ENCODE results near the gene RBM33.
"Not testable (repeated sequence)": the region's sequence is repeated elsewhere in the genome, so short reads cannot be mapped to it uniquely, and the experiment has no call there.

Gene RBM33

DNA sequence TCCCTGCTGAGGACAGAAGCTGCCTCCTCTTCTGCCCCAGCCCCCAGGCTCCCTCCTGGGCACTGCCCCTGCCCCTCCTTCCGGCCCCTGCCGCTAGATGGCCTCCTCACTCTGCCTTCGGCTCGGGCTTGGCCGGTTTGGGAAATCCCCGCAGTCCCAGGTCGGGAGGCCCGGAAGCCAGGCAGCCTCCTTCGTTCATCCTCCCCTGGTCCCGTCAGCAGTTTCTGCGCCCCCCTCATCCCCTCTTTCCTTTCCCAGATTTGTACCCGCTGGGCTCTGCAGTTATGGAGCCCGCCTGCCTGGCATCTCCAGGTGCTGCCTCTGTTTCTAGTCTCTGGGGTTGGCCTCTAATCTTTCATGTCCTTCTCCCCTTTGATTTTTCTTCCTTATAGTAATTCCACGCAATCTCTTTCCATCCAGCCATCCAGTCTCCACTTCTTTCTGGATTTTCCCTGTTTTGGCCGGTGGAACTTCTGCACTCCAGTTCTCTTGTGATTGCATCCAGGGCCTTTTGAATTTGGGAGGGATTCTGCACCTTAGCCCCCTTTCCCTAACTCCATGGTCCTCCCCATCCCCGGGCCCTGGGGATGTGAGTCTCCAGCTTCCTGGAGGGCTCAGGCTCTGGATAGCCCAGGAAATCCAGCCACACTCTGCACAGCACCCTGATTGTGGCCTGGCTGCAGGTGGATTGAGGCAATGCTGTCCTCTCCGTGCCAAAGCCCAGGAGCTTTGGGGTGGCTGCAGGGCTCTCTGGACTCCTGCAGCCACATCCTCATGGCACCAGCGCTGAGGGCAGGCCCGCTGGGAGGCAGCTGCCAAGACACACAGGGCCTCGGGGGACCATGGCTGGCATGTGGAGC is 171.1 kb downstream of the RBM33 start:
- H3K36me3 Mint-ChIP-seq: no peaks in the 10 kb centered on the region
- H3K9me3 Mint-ChIP-seq: no peaks in the 10 kb centered on the region
- peaks cover 13% of the 10 kb centered on the region for H3K4me1 Mint-ChIP-seq
- peak overlapping the region; percentile 59 for H3K4me3 Mint-ChIP-seq
- ATAC-seq (ENCODE audit: low read depth) (peak; percentile 79), DNase-seq (ENCODE audit: low spot score in 2 of 2) (peak; percentile 31 to 51)
- H3K27me3 Mint-ChIP-seq: peaks cover 33% of the 10 kb centered on the region
- peak overlapping the region; percentile 48 for H3K27ac Mint-ChIP-seq

DNA sequence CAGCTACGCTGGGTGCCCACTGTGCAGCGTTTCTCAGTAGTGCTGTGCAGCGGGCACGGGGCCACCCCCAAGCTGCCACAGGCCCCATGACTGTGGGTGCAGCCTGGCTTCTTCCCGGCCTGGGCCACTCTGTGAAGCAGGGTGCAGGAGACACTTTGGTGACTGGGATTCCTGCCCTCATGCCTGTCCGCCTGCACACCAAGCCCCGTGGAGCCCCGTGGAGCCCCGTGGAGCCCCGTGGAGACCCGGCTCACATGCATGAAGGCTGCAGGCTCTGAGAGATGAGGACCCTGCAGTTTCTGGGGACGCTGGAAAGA is 171.7 kb downstream of the RBM33 start:
- H3K27ac Mint-ChIP-seq: no peak overlapping the region
- no peak overlapping the region for H3K4me3 Mint-ChIP-seq
- no peaks in the 10 kb centered on the region for H3K36me3 Mint-ChIP-seq
- ATAC-seq (ENCODE audit: low read depth) (no peak), DNase-seq (ENCODE audit: low spot score in 2 of 2) (no peak)
- peaks cover 32% of the 10 kb centered on the region for H3K27me3 Mint-ChIP-seq
- H3K9me3 Mint-ChIP-seq: no peaks in the 10 kb centered on the region
- H3K4me1 Mint-ChIP-seq: peaks cover 11% of the 10 kb centered on the region

DNA sequence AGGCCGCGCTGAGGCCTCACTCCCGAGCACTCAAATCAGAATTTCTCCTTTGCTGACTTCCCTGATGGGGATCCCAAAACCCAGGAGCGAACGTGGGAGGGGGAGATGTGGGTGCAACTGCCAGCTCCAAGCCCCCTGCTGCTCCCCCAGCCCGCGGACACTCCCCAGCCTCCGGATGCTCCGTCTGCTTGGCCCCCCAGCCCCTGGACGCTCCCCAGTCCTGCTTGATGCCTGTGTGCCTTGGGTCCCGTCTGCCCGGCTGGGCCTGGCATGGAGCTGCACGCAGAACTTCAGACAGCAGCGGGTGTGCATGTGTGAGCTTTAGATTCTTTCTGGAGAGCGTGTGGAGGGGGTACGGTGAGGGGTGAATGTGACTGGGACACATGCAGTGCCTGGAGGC is 172.5 kb downstream of the RBM33 start:
- no peak for ATAC-seq (ENCODE audit: low read depth)
- H3K4me1 Mint-ChIP-seq: peaks cover 7% of the 10 kb centered on the region

DNA sequence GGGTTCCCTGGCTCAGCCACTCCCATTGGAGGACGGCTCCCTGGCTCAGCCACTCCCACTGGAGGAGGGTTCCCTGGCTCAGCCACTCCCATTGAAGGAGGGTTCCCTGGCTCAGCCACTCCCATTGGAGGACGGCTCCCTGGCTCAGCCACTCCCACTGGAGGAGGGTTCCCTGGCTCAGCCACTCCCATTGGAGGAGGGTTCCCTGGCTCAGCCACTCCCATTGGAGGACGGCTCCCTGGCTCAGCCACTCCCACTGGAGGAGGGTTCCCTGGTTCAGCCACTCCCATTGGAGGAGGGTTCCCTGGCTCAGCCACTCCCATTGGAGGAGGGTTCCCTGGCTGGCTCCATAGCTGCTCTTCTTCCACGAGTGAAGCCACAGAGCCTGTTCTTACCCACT is 173.1 kb downstream of the RBM33 start:
- H3K9me3 Mint-ChIP-seq; DNase-seq (ENCODE audit: low spot score in 2 of 2); H3K27ac Mint-ChIP-seq; H3K36me3 Mint-ChIP-seq; ATAC-seq (ENCODE audit: low read depth); H3K4me1 Mint-ChIP-seq; H3K4me3 Mint-ChIP-seq: not testable (repeated sequence)
- peaks cover 30% of the 10 kb centered on the region for H3K27me3 Mint-ChIP-seq

More for the DNA sequence above, 172.5 kb downstream of the RBM33 start:
- H3K4me3 Mint-ChIP-seq: no peak overlapping the region
- H3K27ac Mint-ChIP-seq: no peak overlapping the region
- peaks cover 29% of the 10 kb centered on the region for H3K27me3 Mint-ChIP-seq
- DNase-seq (ENCODE audit: low spot score in 2 of 2): no peak
- H3K9me3 Mint-ChIP-seq: no peaks in the 10 kb centered on the region
- H3K36me3 Mint-ChIP-seq: no peaks in the 10 kb centered on the region

DNA sequence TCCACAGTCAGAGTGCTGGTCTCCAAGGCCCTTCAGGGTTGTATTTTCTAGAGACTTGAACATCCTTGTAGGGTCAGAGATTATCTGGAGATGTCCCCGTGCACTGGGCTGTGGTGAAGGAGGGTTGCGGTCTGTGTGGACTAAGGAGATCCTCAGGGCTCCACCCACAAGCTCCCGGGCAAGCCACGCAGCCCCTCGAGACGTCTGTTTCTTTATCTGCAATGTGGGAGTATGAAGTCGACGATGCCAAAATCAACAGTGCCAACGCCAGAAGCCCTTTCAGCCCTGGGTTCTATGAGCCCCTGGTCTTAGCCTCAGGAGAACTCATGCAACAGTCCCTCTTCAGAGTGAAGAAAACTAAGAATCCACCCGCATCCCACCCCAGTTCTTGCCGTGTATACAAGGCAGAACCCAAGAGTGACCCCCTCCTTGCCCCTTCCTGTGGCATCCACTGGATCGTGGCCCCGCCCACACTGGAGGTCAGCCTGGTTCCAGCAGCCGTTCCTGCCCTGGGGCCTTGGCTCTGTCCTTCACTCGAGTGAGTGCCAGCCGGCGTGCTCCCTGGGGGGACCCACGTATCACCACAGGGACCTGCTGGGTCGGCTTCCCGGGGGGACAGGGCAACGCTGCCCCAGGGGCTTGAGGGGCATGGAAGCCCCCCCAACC is 173.8 kb downstream of the RBM33 start:
- ATAC-seq (ENCODE audit: low read depth): no peak
- no peaks in the 10 kb centered on the region for H3K9me3 Mint-ChIP-seq
- H3K27me3 Mint-ChIP-seq: peaks cover 30% of the 10 kb centered on the region
- H3K4me3 Mint-ChIP-seq: no peak overlapping the region
- no peak for DNase-seq (ENCODE audit: low spot score in 2 of 2)
- no peaks in the 10 kb centered on the region for H3K36me3 Mint-ChIP-seq
- no peak overlapping the region for H3K27ac Mint-ChIP-seq
- H3K4me1 Mint-ChIP-seq: peaks cover 5% of the 10 kb centered on the region

DNA sequence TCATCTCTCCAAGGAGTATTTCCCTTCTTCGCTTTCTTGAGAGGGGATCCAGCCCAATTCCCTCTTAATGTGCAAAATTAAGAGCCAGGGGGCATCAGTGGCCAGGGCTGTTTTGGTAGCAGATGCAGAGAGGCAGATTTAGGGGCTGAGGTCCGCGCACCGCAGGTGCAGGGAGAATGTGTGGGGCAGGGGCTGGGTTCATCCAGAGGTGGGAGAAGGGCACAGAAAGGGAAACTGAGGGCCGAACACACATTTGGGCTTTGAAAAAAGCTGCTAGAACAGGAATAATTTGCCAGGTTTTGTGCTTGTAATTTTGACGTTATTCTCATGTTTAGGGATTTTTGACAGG is 174.3 kb downstream of the RBM33 start:
- no peaks in the 10 kb centered on the region for H3K9me3 Mint-ChIP-seq
- H3K27ac Mint-ChIP-seq: no peak overlapping the region
- H3K36me3 Mint-ChIP-seq: no peaks in the 10 kb centered on the region
- peaks cover 28% of the 10 kb centered on the region for H3K27me3 Mint-ChIP-seq
- DNase-seq (ENCODE audit: low spot score in 2 of 2): no peak
- no peak for ATAC-seq (ENCODE audit: low read depth)
- no peak overlapping the region for H3K4me3 Mint-ChIP-seq
- H3K4me1 Mint-ChIP-seq: peaks cover 5% of the 10 kb centered on the region

DNA sequence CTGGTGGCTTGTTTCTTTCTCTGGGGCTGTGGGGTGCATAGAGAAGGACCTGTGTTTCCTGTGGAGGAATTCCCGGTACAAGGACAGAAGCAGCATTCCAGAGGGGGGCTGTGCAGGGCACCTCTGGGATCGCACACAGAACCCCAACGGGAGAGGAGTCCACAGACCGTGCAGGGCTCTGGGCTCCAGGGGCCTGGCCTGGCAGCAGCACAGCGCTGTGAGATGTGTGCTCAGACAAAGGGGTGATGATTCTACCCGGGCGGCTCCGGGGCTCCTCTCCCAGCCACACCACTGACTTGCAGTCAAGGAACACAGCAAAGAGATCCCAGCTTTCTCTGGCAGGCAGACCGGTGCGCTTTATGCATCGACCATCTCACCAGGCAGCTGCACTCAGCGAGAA is 174.7 kb downstream of the RBM33 start:
- H3K4me3 Mint-ChIP-seq: no peak overlapping the region
- H3K27me3 Mint-ChIP-seq: peaks cover 25% of the 10 kb centered on the region
- no peaks in the 10 kb centered on the region for H3K36me3 Mint-ChIP-seq
- peaks cover 5% of the 10 kb centered on the region for H3K4me1 Mint-ChIP-seq
- H3K27ac Mint-ChIP-seq: no peak overlapping the region
- DNase-seq (ENCODE audit: low spot score in 2 of 2) (no peak), ATAC-seq (ENCODE audit: low read depth) (no peak)
- H3K9me3 Mint-ChIP-seq: no peaks in the 10 kb centered on the region

DNA sequence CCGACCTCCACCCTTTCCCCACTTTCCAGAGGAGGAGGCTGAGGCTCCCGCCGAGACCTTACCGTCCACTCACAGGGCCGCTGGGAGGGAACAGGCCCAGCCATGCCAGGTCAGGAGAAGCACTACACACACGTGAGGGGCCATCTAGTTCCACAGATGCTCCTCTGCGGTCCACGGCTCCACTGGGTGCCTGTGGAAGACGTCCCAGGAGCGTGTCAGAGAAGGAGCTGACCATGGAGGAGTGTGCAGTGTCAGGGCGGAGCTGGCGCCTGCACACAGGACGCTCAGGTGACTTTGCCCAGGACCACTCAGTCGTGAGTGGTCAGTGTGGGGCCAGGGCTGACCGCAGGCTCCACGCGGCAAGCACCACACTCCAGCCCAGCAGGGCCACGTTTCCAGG is 175.8 kb downstream of the RBM33 start:
- Mint-ChIP-seq H3K36me3 (no peaks in the 10 kb centered on the region), H3K9me3 (no peaks in the 10 kb centered on the region), H3K4me3 (no peak overlapping the region), H3K4me1 (peaks cover 4% of the 10 kb centered on the region), H3K27ac (no peak overlapping the region), H3K27me3 (peaks cover 25% of the 10 kb centered on the region)
- no peak for DNase-seq (ENCODE audit: low spot score in 2 of 2)
- ATAC-seq (ENCODE audit: low read depth): no peak

DNA sequence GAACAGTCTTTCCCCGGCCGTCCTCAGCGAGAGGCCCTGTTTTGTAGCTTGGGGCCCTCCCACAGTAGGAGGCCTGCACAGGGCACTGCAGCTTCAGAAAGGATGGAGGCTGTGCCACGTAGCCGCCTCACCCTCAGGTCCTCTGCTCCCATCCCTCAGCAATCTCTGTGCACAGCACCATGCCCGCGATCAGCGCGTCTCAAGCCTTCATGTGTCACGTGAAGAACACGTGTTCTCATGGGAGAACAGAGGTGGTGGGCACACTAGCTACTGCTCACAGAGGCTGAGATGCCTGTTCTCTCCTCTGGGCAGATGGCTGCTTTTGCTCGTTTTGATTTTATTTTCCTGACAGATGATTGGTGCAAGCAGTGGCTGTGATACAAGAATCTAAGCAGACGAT is 176.3 kb downstream of the RBM33 start:
- Mint-ChIP-seq H3K36me3 (no peaks in the 10 kb centered on the region), H3K27me3 (peaks cover 23% of the 10 kb centered on the region), H3K27ac (no peak overlapping the region), H3K4me1 (no peaks in the 10 kb centered on the region), H3K4me3 (no peak overlapping the region), H3K9me3 (no peaks in the 10 kb centered on the region)
- DNase-seq (ENCODE audit: low spot score in 2 of 2) (no peak), ATAC-seq (ENCODE audit: low read depth) (no peak)

DNA sequence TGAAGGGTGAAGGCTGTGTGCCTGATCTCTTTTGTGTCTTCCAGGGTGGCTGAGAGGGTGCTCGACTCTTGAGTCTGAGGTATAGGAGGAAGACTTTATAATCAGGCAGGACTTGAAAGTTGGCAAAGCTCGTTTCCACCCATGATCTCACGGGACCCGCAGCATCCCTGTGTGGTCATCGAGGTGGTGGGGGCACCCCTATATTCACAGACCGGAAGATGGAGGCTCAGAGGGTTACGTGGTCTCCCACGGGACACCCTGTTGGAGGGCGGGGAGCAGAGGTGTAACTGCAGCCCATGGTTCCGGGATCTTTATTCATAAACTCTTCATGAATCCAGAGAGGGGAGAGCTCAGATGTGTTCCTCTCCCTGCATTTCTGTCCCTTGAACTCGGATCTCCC is 177.4 kb downstream of the RBM33 start:
- no peaks in the 10 kb centered on the region for H3K9me3 Mint-ChIP-seq
- H3K4me3 Mint-ChIP-seq: no peak overlapping the region
- no peaks in the 10 kb centered on the region for H3K36me3 Mint-ChIP-seq
- no peak for DNase-seq (ENCODE audit: low spot score in 2 of 2)
- no peaks in the 10 kb centered on the region for H3K4me1 Mint-ChIP-seq
- H3K27me3 Mint-ChIP-seq: peaks cover 26% of the 10 kb centered on the region
- H3K27ac Mint-ChIP-seq: no peak overlapping the region
- ATAC-seq (ENCODE audit: low read depth): no peak

DNA sequence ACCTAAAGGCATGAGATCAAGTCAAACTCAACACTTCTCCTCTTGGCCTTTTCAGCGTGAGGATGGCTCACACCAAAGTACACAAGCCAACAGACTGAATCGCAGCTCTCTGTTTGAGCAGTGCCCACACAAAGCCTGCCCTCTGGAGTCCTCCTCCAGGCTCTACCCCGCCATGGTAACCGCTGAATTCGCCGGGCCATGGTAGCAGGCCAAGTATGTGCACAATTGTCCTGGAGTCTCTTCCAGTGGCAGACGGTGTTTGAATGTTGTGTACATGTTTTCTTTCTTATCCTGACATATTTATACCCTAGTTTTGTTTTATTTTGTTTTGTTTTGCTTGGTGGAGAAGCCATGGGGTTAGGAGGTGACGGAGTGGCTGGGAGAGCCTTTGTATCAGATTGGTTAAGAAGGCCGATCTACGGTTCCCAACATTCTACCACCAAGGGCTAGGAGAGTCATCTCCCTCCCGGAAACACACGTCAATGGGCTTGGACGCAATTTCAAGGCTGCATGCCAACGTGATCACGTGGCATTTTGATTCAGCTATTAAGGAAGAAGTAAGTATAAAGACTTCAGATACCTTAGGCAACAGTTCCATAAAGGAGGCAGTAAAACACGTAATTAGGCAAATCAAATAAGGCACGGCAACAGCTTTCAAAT is 179.9 kb downstream of the RBM33 start:
- Mint-ChIP-seq H3K36me3 (no peaks in the 10 kb centered on the region), H3K9me3 (no peaks in the 10 kb centered on the region), H3K4me1 (no peaks in the 10 kb centered on the region), H3K27me3 (peaks cover 24% of the 10 kb centered on the region), H3K27ac (no peak overlapping the region), H3K4me3 (no peak overlapping the region)
- ATAC-seq (ENCODE audit: low read depth) (no peak), DNase-seq (ENCODE audit: low spot score in 2 of 2) (no peak)

DNA sequence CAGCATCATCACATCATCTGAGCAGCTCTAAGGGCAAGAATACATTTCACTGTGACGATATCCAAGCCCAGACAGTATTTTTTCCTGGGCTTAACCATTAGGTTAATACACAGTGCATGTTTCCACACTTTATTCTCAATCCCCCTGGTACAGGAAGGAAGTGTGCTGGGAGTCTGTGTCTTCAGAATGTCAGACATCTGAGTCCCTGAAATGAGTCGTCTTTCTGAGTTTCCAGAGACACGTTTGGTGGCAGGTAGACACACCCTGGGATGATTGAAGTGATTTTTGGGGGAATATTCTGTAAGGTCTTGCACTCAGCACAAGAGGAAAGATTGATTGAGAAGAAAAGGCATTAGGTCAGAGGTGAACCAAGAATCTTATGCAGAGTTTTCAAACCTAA is 180.9 kb downstream of the RBM33 start:
- H3K27me3 Mint-ChIP-seq: peaks cover 24% of the 10 kb centered on the region
- H3K4me3 Mint-ChIP-seq: no peak overlapping the region
- no peaks in the 10 kb centered on the region for H3K4me1 Mint-ChIP-seq
- ATAC-seq (ENCODE audit: low read depth): no peak
- no peak for DNase-seq (ENCODE audit: low spot score in 2 of 2)
- no peak overlapping the region for H3K27ac Mint-ChIP-seq
- H3K36me3 Mint-ChIP-seq: no peaks in the 10 kb centered on the region
- no peaks in the 10 kb centered on the region for H3K9me3 Mint-ChIP-seq

DNA sequence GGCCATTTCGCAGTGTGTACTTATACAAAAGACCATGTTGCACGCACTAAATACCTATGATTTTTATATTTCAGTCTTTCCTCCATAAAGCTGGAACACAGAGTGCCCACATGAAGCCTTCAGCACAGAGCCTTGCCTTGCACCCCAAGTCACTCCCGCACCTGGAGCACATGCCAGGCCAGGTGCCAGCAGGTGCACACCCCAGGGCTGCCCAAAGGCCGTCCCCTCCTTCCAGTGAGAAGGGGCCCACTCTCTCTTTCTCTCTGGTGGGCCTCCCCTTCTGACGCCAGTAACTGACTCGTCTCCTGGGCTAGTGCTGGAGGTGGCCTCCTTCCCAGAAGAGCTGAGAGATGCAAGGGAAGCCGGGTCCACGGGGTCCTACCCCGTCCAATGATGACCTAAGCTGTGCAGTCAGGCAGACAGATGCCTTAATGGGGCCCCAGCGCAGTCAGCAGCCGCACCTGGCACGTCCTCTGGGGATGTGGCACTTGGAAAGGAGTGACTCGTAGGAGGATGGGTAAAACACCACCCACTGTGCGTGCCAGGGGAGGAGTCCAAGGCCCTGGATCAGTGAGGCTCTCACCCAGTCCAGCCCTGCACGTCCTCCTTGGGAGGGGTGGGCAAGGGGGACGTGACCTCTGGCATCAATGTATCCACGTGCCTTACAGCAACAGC is 185.5 kb downstream of the RBM33 start:
- no peaks in the 10 kb centered on the region for H3K9me3 Mint-ChIP-seq
- no peak overlapping the region for H3K4me3 Mint-ChIP-seq
- no peaks in the 10 kb centered on the region for H3K4me1 Mint-ChIP-seq
- H3K27me3 Mint-ChIP-seq: peaks cover 10% of the 10 kb centered on the region
- H3K36me3 Mint-ChIP-seq: no peaks in the 10 kb centered on the region
- H3K27ac Mint-ChIP-seq: no peak overlapping the region
- no peak for DNase-seq (ENCODE audit: low spot score in 2 of 2)
- no peak for ATAC-seq (ENCODE audit: low read depth)

All from memory B cell (primary cell).